SU-DHL-6 (cell line): ENCODE data around the gene SOAT2.

ENCODE experiments used
- EZH2phosphoT487 ChIP-seq: fragments of 200-600 bp; sonication (generic), shearing (Covaris generic); conservative IDR thresholded peaks from 2 replicates; pipeline ENCODE4 v1.6.1; 2018; ENCODE audit warnings: mild to moderate bottlenecking, antibody characterized with exemption, low read length, moderate library complexity, mixed read lengths
- TF ChIP-seq, protein P1 (sequence below): fragments of 200-600 bp; sonication (generic); IDR thresholded peaks from one replicate; pipeline ENCODE4 v1.5.1; 2017; ENCODE audit warnings: antibody characterized with exemption, mild to moderate bottlenecking, low read length, moderate library complexity; ENCODE audit not compliant: insufficient read depth, poor library complexity, severe bottlenecking

DNA sequence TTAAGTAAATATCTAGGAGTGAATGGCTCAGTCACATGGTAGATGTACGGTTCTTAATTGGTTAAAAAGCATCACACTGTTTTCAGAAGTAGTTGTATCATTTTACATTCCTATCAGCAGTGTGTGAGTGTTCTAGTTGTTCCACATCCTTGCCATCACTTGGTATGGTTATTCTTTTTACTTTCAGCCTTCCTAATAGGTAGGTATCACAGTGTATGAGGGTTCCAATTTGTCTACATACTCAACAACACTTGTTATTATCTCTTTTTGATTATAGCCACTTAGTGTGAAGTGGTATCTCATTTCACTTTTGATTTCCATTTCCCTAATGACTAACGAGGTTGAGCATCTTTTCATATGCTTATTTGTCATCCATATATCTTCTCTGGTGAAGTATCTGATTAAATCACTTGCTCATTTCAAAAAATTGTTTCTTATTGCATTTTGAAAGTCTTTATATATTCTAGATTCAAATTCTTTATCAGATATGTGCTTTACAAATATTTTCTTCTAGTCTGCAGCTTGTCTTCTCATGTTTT, 20.6 kb upstream of the SOAT2 start:
- TF ChIP-seq, protein P1, sequence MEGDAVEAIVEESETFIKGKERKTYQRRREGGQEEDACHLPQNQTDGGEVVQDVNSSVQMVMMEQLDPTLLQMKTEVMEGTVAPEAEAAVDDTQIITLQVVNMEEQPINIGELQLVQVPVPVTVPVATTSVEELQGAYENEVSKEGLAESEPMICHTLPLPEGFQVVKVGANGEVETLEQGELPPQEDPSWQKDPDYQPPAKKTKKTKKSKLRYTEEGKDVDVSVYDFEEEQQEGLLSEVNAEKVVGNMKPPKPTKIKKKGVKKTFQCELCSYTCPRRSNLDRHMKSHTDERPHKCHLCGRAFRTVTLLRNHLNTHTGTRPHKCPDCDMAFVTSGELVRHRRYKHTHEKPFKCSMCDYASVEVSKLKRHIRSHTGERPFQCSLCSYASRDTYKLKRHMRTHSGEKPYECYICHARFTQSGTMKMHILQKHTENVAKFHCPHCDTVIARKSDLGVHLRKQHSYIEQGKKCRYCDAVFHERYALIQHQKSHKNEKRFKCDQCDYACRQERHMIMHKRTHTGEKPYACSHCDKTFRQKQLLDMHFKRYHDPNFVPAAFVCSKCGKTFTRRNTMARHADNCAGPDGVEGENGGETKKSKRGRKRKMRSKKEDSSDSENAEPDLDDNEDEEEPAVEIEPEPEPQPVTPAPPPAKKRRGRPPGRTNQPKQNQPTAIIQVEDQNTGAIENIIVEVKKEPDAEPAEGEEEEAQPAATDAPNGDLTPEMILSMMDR = no peak
- no peak for TF ChIP-seq EZH2phosphoT487
